Adrenal gland (tissue), 5 donors: ENCODE results near the gene PLXNA2.

Experiments used
- CTCF ChIP-seq, 6 experiments: fragments of 450-650 bp in 4 of 6; fragments of 200-600 bp in 2 of 6; sonication (generic) in 1 of 6; IDR thresholded peaks; 1 replicate in 5 of 6; 2 replicates in 1 of 6; pipeline versions ENCODE4 v1.5.1 to v1.8.0; 2016 to 2021; ENCODE audit warnings: antibody characterized with exemption in 6 of 6, mild to moderate bottlenecking in 2 of 6, moderate library complexity in 1 of 6
- POLR2A ChIP-seq, 2 donors: fragments of 450-650 bp; IDR thresholded peaks; one replicate each; pipeline ENCODE4 v1.6.1; 2017; ENCODE audit warnings: antibody characterized with exemption in 2 of 2, mild to moderate bottlenecking in 2 of 2, moderate library complexity in 1 of 2
- donor health status: DM: no; HTN: no; CAD: no.

- no peak for TF ChIP-seq CTCF (IDR thresholded peaks at IDR 0.05)
- TF ChIP-seq POLR2A (IDR thresholded peaks at IDR 0.05), result no peak
Measured at GRCh38 chr1:208145167-208145566, 99.0 kb downstream of the PLXNA2 start.
